ENCODE results near the gene KCNIP1. TPM values are rescaled to one million over a fixed set of nuclear protein-coding genes. Genes with fewer than 3 reads are reported as not detected.

KCNIP1 gene
- total and polyA plus RNA-seq, 10 of the 15 experiments (the other 5 are each of a cell fraction or from before 2014, with no cell fraction given): not detected

DNA sequence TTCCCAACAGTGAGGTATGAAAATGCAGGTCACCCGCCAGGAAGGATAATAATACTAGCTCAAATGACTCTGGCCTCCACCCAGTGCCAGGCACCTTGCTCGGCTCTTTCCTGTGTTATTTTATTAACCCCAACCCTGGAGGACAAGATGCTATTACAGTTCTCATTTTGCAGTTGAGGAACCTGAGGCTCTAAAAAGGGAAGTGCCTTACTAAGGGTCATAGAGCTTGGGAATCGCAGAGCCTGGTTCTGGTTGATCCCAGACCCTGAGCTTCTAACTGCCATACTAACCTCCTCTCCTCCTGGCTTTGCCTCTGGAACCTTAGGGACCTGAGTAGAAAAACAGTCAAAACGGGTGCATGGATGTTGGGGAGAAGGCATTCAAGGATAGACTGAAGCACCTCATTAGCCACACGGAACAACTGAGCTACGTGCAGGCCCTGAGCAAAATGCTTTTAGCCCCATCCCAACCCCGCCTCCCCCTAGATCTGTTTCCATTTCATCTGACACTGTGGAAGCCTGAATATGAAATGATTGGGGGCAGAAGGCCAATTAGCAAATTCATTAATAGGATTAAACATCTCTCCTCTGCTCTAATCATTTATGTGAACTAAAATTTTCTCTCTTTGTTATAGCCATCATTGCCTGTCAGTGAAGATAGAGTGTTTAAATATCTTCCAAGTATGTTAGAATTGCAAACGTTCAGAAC, 7.9 kb downstream of the KCNIP1 start:
- Histone ChIP-seq H3K9ac (ENCODE audit: control insufficient read depth, insufficient read depth, low read length) (no peak overlapping the region), H3K79me2 (ENCODE audit: control insufficient read depth, insufficient read depth, low read length) (no peaks in the 10 kb centered on the region), H3K27ac (ENCODE audit: control insufficient read depth, insufficient read depth) (no peak overlapping the region), H3K36me3 (ENCODE audit: control insufficient read depth in 2 of 2, insufficient read depth in 2 of 2, low read length in 1 of 2) (no peaks in the 10 kb centered on the region), H3K4me3 (no peak overlapping the region), H3K4me2 (ENCODE audit: control insufficient read depth, insufficient read depth) (no peak overlapping the region), H4K20me1 (ENCODE audit: control insufficient read depth, insufficient read depth) (no peaks in the 10 kb centered on the region), H3K27me3 (replicated peaks in 1 of 2; ENCODE audit: control insufficient read depth in 2 of 2, insufficient read depth in 2 of 2, low read length in 1 of 2) (peaks cover 5 to 7% of the 10 kb centered on the region in 2 experiments), H3K4me1 (ENCODE audit: control insufficient read depth, insufficient read depth, low read length) (no peaks in the 10 kb centered on the region), H3K9me3 (replicated peaks; ENCODE audit: control insufficient read depth, insufficient read depth, low read length) (no peaks in the 10 kb centered on the region), H2AFZ (ENCODE audit: control insufficient read depth, low read depth, low read length) (no peak overlapping the region)
- CTCF ChIA-PET: interaction anchor here (1.4 kb wide), 1 partner anchor 15 kb away, joined by 4 read pairs; no protein-coding TSS in a partner anchor
- 15% methylated on average over 8 of the region's 8 CpGs for WGBS (ENCODE audit: insufficient coverage, insufficient replicate concordance, low lambda C conversion rate, missing lambda C conversion rate)
- POLR2A ChIA-PET: no interaction called here
- RAD21 ChIA-PET (ENCODE audit: unreplicated experiment): no interaction called here
- 0 out of 2 replicates have a peak, but pooled peaks have one; percentile 24 for TF ChIP-seq SPI1 (IDR thresholded peaks at IDR 0.05; ENCODE audit: borderline replicate concordance, insufficient read depth, low read depth, low read length)
- no peak for TF ChIP-seq TBL1XR1 (IDR thresholded peaks at IDR 0.05; ENCODE audit: low read depth, low read length)
- SMC1A ChIA-PET (ENCODE audit: uncharacterized antibody, unreplicated experiment): no interaction called here
- FAIRE-seq: no peak
- no TSS peak for BruUV-seq (replicated peaks)
- DNase-seq (ENCODE audit: low read depth, low spot score): no peak
- intact Hi-C loops (cut with micrococcal nuclease; ENCODE audit: unreplicated experiment) (no loop called here), in situ Hi-C loops (cut with MboI) (no loop called here)
- no peak for ATAC-seq

DNA sequence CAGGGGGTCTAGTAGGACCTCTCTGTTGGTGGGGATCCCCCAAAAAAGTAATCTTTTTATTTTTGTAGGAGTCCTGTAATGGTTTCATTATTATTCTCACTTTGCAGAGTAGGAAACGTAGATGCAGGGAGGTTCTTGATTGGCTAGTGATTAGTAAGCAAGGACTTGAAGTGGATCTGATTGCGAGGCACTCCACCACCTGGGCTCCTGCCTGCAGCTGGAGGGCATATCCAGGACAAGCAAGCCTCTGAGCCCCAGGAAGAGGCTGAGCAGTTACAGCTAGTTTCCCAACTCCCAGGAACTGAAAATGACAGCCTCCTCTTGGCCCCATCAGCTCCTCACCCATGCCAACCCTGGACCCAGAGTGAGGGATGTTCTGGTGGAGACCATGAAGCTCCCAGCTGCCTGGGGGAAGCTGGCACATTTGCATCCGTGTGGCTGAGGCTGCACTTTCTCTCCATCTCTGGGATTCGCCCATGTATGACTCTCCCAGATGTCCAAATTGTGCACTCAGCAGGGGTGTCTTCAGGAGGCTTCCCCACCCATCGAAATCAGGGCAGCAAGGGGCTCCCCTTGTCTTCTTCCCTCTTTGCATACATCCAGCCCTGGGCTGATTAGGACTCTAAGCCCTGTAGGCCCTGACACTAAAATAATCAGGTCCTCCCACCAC, 10.2 kb downstream of the KCNIP1 start:
- RAD21 ChIA-PET (ENCODE audit: unreplicated experiment): no interaction called here
- Histone ChIP-seq H3K36me3 (ENCODE audit: control insufficient read depth in 2 of 2, insufficient read depth in 2 of 2, low read length in 1 of 2) (no peaks in the 10 kb centered on the region), H3K79me2 (ENCODE audit: control insufficient read depth, insufficient read depth, low read length) (no peaks in the 10 kb centered on the region), H3K9me3 (replicated peaks; ENCODE audit: control insufficient read depth, insufficient read depth, low read length) (no peaks in the 10 kb centered on the region), H3K4me1 (ENCODE audit: control insufficient read depth, insufficient read depth, low read length) (no peaks in the 10 kb centered on the region), H3K27me3 (replicated peaks in 1 of 2; ENCODE audit: control insufficient read depth in 2 of 2, insufficient read depth in 2 of 2, low read length in 1 of 2) (peaks cover 0 to 6% of the 10 kb centered on the region in 2 experiments; a peak in 3 of 4 replicates), H2AFZ (ENCODE audit: control insufficient read depth, low read depth, low read length) (no peak overlapping the region), H3K4me3 (no peak overlapping the region), H3K27ac (ENCODE audit: control insufficient read depth, insufficient read depth) (no peak overlapping the region), H4K20me1 (ENCODE audit: control insufficient read depth, insufficient read depth) (no peaks in the 10 kb centered on the region), H3K4me2 (ENCODE audit: control insufficient read depth, insufficient read depth) (no peak overlapping the region), H3K9ac (ENCODE audit: control insufficient read depth, insufficient read depth, low read length) (no peak overlapping the region)
- 13% methylated on average over 5 of the region's 5 CpGs for WGBS (ENCODE audit: insufficient coverage, insufficient replicate concordance, low lambda C conversion rate, missing lambda C conversion rate)
- CTCF ChIA-PET: no interaction called here
- no peak for DNase-seq (ENCODE audit: low read depth, low spot score)
- in situ Hi-C loops (cut with MboI): no loop called here
- ATAC-seq: no peak
- POLR2A ChIA-PET: no interaction called here
- intact Hi-C loops (cut with micrococcal nuclease; ENCODE audit: unreplicated experiment): no loop called here
- no TSS peak for BruUV-seq (replicated peaks)
- no peak for FAIRE-seq
- SMC1A ChIA-PET (ENCODE audit: uncharacterized antibody, unreplicated experiment): no interaction called here
- TF ChIP-seq, protein P1, sequence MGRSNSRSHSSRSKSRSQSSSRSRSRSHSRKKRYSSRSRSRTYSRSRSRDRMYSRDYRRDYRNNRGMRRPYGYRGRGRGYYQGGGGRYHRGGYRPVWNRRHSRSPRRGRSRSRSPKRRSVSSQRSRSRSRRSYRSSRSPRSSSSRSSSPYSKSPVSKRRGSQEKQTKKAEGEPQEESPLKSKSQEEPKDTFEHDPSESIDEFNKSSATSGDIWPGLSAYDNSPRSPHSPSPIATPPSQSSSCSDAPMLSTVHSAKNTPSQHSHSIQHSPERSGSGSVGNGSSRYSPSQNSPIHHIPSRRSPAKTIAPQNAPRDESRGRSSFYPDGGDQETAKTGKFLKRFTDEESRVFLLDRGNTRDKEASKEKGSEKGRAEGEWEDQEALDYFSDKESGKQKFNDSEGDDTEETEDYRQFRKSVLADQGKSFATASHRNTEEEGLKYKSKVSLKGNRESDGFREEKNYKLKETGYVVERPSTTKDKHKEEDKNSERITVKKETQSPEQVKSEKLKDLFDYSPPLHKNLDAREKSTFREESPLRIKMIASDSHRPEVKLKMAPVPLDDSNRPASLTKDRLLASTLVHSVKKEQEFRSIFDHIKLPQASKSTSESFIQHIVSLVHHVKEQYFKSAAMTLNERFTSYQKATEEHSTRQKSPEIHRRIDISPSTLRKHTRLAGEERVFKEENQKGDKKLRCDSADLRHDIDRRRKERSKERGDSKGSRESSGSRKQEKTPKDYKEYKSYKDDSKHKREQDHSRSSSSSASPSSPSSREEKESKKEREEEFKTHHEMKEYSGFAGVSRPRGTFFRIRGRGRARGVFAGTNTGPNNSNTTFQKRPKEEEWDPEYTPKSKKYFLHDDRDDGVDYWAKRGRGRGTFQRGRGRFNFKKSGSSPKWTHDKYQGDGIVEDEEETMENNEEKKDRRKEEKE (IDR thresholded peaks at IDR 0.05): no peak
- TF ChIP-seq, protein P2, sequence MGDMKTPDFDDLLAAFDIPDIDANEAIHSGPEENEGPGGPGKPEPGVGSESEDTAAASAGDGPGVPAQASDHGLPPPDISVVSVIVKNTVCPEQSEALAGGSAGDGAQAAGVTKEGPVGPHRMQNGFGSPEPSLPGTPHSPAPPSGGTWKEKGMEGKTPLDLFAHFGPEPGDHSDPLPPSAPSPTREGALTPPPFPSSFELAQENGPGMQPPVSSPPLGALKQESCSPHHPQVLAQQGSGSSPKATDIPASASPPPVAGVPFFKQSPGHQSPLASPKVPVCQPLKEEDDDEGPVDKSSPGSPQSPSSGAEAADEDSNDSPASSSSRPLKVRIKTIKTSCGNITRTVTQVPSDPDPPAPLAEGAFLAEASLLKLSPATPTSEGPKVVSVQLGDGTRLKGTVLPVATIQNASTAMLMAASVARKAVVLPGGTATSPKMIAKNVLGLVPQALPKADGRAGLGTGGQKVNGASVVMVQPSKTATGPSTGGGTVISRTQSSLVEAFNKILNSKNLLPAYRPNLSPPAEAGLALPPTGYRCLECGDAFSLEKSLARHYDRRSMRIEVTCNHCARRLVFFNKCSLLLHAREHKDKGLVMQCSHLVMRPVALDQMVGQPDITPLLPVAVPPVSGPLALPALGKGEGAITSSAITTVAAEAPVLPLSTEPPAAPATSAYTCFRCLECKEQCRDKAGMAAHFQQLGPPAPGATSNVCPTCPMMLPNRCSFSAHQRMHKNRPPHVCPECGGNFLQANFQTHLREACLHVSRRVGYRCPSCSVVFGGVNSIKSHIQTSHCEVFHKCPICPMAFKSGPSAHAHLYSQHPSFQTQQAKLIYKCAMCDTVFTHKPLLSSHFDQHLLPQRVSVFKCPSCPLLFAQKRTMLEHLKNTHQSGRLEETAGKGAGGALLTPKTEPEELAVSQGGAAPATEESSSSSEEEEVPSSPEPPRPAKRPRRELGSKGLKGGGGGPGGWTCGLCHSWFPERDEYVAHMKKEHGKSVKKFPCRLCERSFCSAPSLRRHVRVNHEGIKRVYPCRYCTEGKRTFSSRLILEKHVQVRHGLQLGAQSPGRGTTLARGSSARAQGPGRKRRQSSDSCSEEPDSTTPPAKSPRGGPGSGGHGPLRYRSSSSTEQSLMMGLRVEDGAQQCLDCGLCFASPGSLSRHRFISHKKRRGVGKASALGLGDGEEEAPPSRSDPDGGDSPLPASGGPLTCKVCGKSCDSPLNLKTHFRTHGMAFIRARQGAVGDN (IDR thresholded peaks at IDR 0.05): no peak
- TF ChIP-seq SUPT20H (IDR thresholded peaks at IDR 0.05; ENCODE audit: borderline replicate concordance, control insufficient read depth, low read depth, low read length): no peak
- TF ChIP-seq CHD4 (IDR thresholded peaks at IDR 0.05): no peak
- TF ChIP-seq BHLHE40 (IDR thresholded peaks at IDR 0.05; ENCODE audit: borderline replicate concordance in 1 of 2, low read depth in 2 of 2, low read length in 1 of 2): no peak
- no peak for TF ChIP-seq HDGF (IDR thresholded peaks at IDR 0.05)

All from GM12878 (cell line).